Mesenchymal stem cell (in vitro differentiated cells and primary cell): ENCODE results near the gene RUSC2.

Source experiments
- DNase-seq: peaks from one replicate; pipeline ENCODE4 v3.0.0-alpha.2; 2013
- H2AFZ ChIP-seq: one replicate; pipeline ENCODE4 v1.6.1; 2013; ENCODE audit warnings: low read depth, mild to moderate bottlenecking, control low read depth, inconsistent platforms, low read length, moderate library complexity
- H2AK5ac ChIP-seq: 2 replicates; pipeline ENCODE4 v1.6.1; 2013; ENCODE audit warnings: low read length, moderate library complexity, mild to moderate bottlenecking, inconsistent platforms; ENCODE audit not compliant: severe bottlenecking
- H2BK120ac ChIP-seq: one replicate; pipeline ENCODE4 v1.6.1; 2013; ENCODE audit warnings: low read depth, mild to moderate bottlenecking, inconsistent platforms, low read length, moderate library complexity
- H2BK12ac ChIP-seq, 2 experiments: one replicate each; pipeline ENCODE4 v1.6.1; 2013; ENCODE audit warnings: inconsistent platforms in 2 of 2, low read length in 2 of 2, mild to moderate bottlenecking in 2 of 2, moderate library complexity in 2 of 2, control low read depth in 1 of 2
- H2BK15ac ChIP-seq: one replicate; pipeline ENCODE4 v1.6.1; 2013; ENCODE audit warnings: mild to moderate bottlenecking, low read depth, inconsistent platforms; ENCODE audit not compliant: poor library complexity, severe bottlenecking
- H2BK5ac ChIP-seq: 2 replicates; pipeline ENCODE4 v1.6.1; 2013; ENCODE audit warnings: low read depth, mild to moderate bottlenecking, low read length, control low read depth, inconsistent platforms; ENCODE audit not compliant: poor library complexity, severe bottlenecking
- H3K14ac ChIP-seq, 2 experiments: one replicate each; pipeline ENCODE4 v1.6.1; 2013; ENCODE audit warnings: inconsistent platforms in 2 of 2, low read length in 2 of 2, control low read depth in 1 of 2, mild to moderate bottlenecking in 1 of 2, moderate library complexity in 1 of 2
- H3K18ac ChIP-seq, 2 experiments: one replicate each; pipeline ENCODE4 v1.6.1; 2013; ENCODE audit warnings: inconsistent platforms in 2 of 2, low read length in 2 of 2, control low read depth in 1 of 2, low read depth in 1 of 2, mild to moderate bottlenecking in 1 of 2
- H3K23ac ChIP-seq, 2 experiments: one replicate each; pipeline ENCODE4 v1.6.1; 2013; ENCODE audit warnings: inconsistent platforms in 2 of 2, low read length in 2 of 2, mild to moderate bottlenecking in 2 of 2, moderate library complexity in 2 of 2, control low read depth in 1 of 2
- H3K27ac ChIP-seq: 2 replicates; pipeline ENCODE4 v1.5.1; 2013; ENCODE audit warnings: mild to moderate bottlenecking, moderate library complexity, low read length, control low read depth, inconsistent platforms; ENCODE audit not compliant: poor library complexity, severe bottlenecking
- H3K27me3 ChIP-seq, 2 experiments: 2 replicates each; pipeline versions ENCODE4 v1.6.1 to v1.7.0; 2013; ENCODE audit warnings: low read length in 2 of 2, mild to moderate bottlenecking in 2 of 2, moderate library complexity in 2 of 2, control low read depth in 1 of 2, inconsistent platforms in 1 of 2; ENCODE audit not compliant: control insufficient read depth in 1 of 2, insufficient read depth in 1 of 2
- H3K36me3 ChIP-seq, 2 experiments: 2 replicates each; pipeline versions ENCODE4 v1.6.1 to v1.7.0; 2013; ENCODE audit warnings: low read length in 2 of 2, control low read depth in 1 of 2, inconsistent platforms in 1 of 2, low read depth in 1 of 2, mild to moderate bottlenecking in 1 of 2; ENCODE audit not compliant: insufficient read depth in 2 of 2, control insufficient read depth in 1 of 2
- H3K4ac ChIP-seq, 2 experiments: one replicate each; pipeline ENCODE4 v1.6.1; 2013; ENCODE audit warnings: inconsistent platforms in 2 of 2, low read length in 2 of 2, mild to moderate bottlenecking in 2 of 2, moderate library complexity in 2 of 2, control low read depth in 1 of 2, low read depth in 1 of 2
- H3K4me1 ChIP-seq: 2 replicates; pipeline ENCODE4 v1.6.1; 2013; ENCODE audit warnings: low read depth, low read length, control low read depth; ENCODE audit not compliant: control insufficient read depth, insufficient read depth
- H3K4me2 ChIP-seq: 2 replicates; pipeline ENCODE4 v1.6.1; 2013; ENCODE audit warnings: low read length, mild to moderate bottlenecking, inconsistent platforms; ENCODE audit not compliant: poor library complexity, severe bottlenecking
- H3K4me3 ChIP-seq, 2 experiments: 2 replicates each; pipeline versions ENCODE4 v1.5.1 to v1.7.0; 2013; ENCODE audit warnings: low read length in 2 of 2, mild to moderate bottlenecking in 2 of 2, control low read depth in 1 of 2, low read depth in 1 of 2; ENCODE audit not compliant: insufficient read depth in 1 of 2
- H3K79me1 ChIP-seq: replicated peaks from 2 replicates; pipeline ENCODE4 v1.6.1; 2013; ENCODE audit warnings: mild to moderate bottlenecking, control low read depth, low read length, inconsistent platforms; ENCODE audit not compliant: poor library complexity, severe bottlenecking
- H3K9ac ChIP-seq: 2 replicates; pipeline ENCODE4 v1.7.0; 2013; ENCODE audit warnings: mild to moderate bottlenecking, low read length, moderate library complexity
- H3K9me3 ChIP-seq: 2 replicates; pipeline ENCODE4 v1.7.0; 2013; ENCODE audit warnings: mild to moderate bottlenecking, low read length; ENCODE audit not compliant: control insufficient read depth
- H4K8ac ChIP-seq: one replicate; pipeline ENCODE4 v1.6.1; 2013; ENCODE audit warnings: inconsistent platforms, mild to moderate bottlenecking, low read length, moderate library complexity
- H4K91ac ChIP-seq: one replicate; pipeline ENCODE4 v1.6.1; 2013; ENCODE audit warnings: mild to moderate bottlenecking, low read length, inconsistent platforms
- WGBS: methylation state at CpG from one replicate; pipeline ENCODE4 v1.1.7; 2013; ENCODE audit warnings: mixed read lengths; 5-methylcytosine and 5-hydroxymethylcytosine counted together

RUSC2 gene

DNA sequence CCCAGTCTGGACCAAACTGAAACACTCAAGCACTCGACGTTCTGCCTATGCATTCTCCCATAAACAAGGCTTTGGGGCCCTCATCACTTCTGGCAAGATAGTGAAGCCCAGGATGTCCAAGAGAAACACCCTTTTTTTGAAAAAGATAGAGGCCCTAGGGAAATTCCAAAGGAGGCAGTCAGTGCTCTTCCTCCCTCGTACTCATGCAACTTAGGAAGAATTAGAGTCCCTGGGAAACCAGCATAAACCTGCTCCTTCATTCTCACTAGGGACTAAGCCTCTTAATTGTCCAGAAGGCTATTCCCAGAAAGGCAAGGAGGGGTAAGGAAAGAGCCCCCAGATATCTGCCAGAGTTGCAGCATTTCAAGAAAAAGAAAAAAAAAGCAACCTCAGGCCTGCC lies 7.8 kb upstream of the RUSC2 start:
- Histone ChIP-seq H3K14ac (no peak overlapping the region), H3K4me2 (no peak overlapping the region), H3K23ac (no peak overlapping the region), H2AFZ (no peak overlapping the region), H2BK15ac (no peak overlapping the region), H3K4me1 (no peaks in the 10 kb centered on the region), H3K4me3 (no peak overlapping the region), H2BK5ac (no peak overlapping the region), H3K9ac (no peak overlapping the region), H3K27me3 (peaks cover 0 to 4% of the 10 kb centered on the region in 2 experiments), H4K8ac (no peak overlapping the region), H2AK5ac (no peak overlapping the region), H3K79me1 (no peaks in the 10 kb centered on the region), H3K18ac (no peak overlapping the region), H3K36me3 (no peaks in the 10 kb centered on the region), H3K27ac (no peak overlapping the region), H2BK12ac (no peak overlapping the region), H2BK120ac (no peak overlapping the region), H4K91ac (no peak overlapping the region), H3K9me3 (no peaks in the 10 kb centered on the region), H3K4ac (no peak overlapping the region)
- DNase-seq: no peak
- WGBS: 76% methylated on average over 3 of the region's 3 CpGs

DNA sequence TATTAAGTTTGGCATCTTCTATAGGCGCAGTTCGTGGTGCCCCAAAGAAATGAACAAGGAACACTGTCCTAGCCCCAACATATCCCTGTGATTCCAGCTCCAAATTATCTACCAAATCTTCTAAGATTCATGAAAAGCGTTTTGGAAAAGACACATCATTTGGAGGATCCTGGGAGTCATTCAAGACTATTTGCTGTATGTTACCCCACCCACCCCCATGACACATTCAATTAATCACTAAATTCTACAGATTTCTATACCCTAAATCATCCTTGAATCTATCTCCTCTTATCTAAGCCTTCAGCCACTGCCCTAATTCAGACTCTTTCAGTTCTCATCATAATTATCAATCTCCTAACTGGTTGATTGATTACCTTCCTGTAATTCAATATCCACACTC lies 5.5 kb upstream of the RUSC2 start:
- Histone ChIP-seq H2BK120ac (no peak overlapping the region), H3K4me3 (no peak overlapping the region), H4K8ac (no peak overlapping the region), H3K79me1 (peaks cover 3% of the 10 kb centered on the region), H2AK5ac (no peak overlapping the region), H3K23ac (no peak overlapping the region), H4K91ac (no peak overlapping the region), H2BK12ac (no peak overlapping the region), H3K27ac (no peak overlapping the region), H3K9me3 (no peaks in the 10 kb centered on the region), H3K4ac (no peak overlapping the region), H3K9ac (no peak overlapping the region), H3K4me2 (no peak overlapping the region), H3K27me3 (peaks cover 0 to 4% of the 10 kb centered on the region in 2 experiments), H2AFZ (no peak overlapping the region), H3K4me1 (peaks cover 5% of the 10 kb centered on the region), H2BK5ac (no peak overlapping the region), H3K14ac (no peak overlapping the region), H3K36me3 (no peaks in the 10 kb centered on the region), H3K18ac (no peak overlapping the region), H2BK15ac (no peak overlapping the region)
- 95% methylated on average over 3 of the region's 3 CpGs for WGBS
- DNase-seq: no peak

DNA sequence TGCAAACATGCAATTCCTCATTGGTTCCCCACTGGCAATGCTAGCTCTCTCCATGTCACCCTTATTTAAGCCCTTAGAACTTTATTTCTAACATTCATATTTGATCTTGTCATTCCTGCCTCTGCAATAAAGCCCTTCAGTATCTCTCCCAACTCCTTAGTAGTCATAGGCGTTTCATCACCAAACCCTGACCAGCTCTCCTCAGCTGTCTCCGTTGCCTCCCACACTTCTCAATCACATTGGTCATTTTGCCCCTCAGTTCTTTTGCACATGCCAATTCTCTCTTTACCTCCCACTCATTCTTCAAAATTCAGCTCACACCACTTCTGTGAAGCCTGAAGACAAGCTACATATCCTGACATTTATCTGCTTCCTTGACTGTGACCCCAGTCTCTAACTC lies 2.8 kb upstream of the RUSC2 start:
- H3K27ac ChIP-seq: no peak overlapping the region
- no peak overlapping the region for H3K14ac ChIP-seq
- H2BK5ac ChIP-seq: no peak overlapping the region
- no peak overlapping the region for H3K23ac ChIP-seq
- no peak overlapping the region for H3K4ac ChIP-seq
- WGBS: 97% methylated on average over 2 of the region's 2 CpGs
- H3K18ac ChIP-seq: no peak overlapping the region
- no peak overlapping the region for H2AFZ ChIP-seq
- H3K9ac ChIP-seq: peak overlapping the region; percentile 24
- H2BK12ac ChIP-seq: no peak overlapping the region
- peaks cover 8% of the 10 kb centered on the region for H3K4me1 ChIP-seq
- H3K27me3 ChIP-seq: no peaks in the 10 kb centered on the region
- peaks cover 3% of the 10 kb centered on the region for H3K79me1 ChIP-seq
- no peak overlapping the region for H3K4me3 ChIP-seq
- no peak for DNase-seq
- no peaks in the 10 kb centered on the region for H3K9me3 ChIP-seq
- H2BK120ac ChIP-seq: no peak overlapping the region
- peak overlapping the region; percentile 7 for H2AK5ac ChIP-seq
- no peaks in the 10 kb centered on the region for H3K36me3 ChIP-seq
- no peak overlapping the region for H2BK15ac ChIP-seq
- no peak overlapping the region for H4K8ac ChIP-seq
- H4K91ac ChIP-seq: no peak overlapping the region
- H3K4me2 ChIP-seq: no peak overlapping the region

DNA sequence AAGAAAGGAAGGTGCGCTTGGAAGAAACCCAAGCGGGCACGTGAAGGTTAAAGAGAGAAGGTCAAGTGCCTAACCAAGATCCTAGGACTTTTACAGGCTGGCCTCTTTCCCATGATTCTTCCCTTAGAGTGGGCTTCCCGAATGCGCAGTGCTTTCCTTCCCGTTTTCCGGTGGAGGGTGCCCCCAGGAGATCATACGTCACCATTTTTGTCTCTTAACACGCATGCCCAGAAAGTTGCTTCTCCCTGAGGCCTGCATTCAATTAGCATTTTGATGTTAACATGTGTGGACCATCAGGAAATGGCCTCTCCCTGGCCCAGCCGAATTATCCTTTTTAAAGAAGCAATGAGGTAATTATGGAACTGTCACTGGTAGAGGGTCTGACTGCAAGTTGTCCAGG lies 1.9 kb upstream of the RUSC2 start:
- H2BK5ac ChIP-seq: no peak overlapping the region
- peaks cover 0 to 1% of the 10 kb centered on the region in 2 experiments for H3K36me3 ChIP-seq
- H2BK15ac ChIP-seq: no peak overlapping the region
- DNase-seq: no peak
- H3K14ac ChIP-seq: no peak overlapping the region
- H3K23ac ChIP-seq: no peak overlapping the region
- H3K9ac ChIP-seq: peak overlapping the region; percentile 97
- peak overlapping the region; percentile 38 for H2AK5ac ChIP-seq
- peaks cover 3% of the 10 kb centered on the region for H3K79me1 ChIP-seq
- H4K91ac ChIP-seq: no peak overlapping the region
- H4K8ac ChIP-seq: no peak overlapping the region
- H3K4ac ChIP-seq: no peak overlapping the region
- H3K4me2 ChIP-seq: no peak overlapping the region
- no peak overlapping the region for H3K18ac ChIP-seq
- WGBS: 95% methylated on average over 10 of the region's 10 CpGs
- no peak overlapping the region for H2AFZ ChIP-seq
- peak overlapping the region in 1 of 2 experiments; percentile 86 for H3K4me3 ChIP-seq
- no peak overlapping the region for H2BK120ac ChIP-seq
- peaks cover 8% of the 10 kb centered on the region for H3K4me1 ChIP-seq
- no peaks in the 10 kb centered on the region for H3K27me3 ChIP-seq
- H3K27ac ChIP-seq: no peak overlapping the region
- H3K9me3 ChIP-seq: no peaks in the 10 kb centered on the region
- H2BK12ac ChIP-seq: no peak overlapping the region
